Panc1 (cell line): ENCODE measurements around the gene MAML3. TPM values are rescaled to one million over a fixed set of nuclear protein-coding genes. Genes with fewer than 3 reads are reported as not detected.

ENCODE experiments used
- ATAC-seq: fragments of 200-7000 bp; cut with Tn5 transposase; 2 replicates; pipeline ENCODE4 v1.9.1; 2020; ENCODE audit warnings: mild to moderate bottlenecking, moderate library complexity
- BruUV-seq: library from RNA; stranded (reverse); fragments of 400-500 nt; replicated peaks from 2 replicates; lab custom pipeline; 2021; lab: Mats Ljungman, UMichigan
- CTCF ChIA-PET: fragments of 300-600 bp; sonication (Branson Sonifier 250); formaldehyde crosslinking; loops from one replicate; lab custom pipeline; 2022; ENCODE audit warnings: antibody characterized with exemption; lab: Charles Lee
- POLR2A ChIA-PET: fragments of 300-600 bp; sonication (Branson Sonifier 250); formaldehyde crosslinking; loops from one replicate; lab custom pipeline; 2022; ENCODE audit warnings: antibody characterized with exemption; lab: Charles Lee
- DNase-seq: peaks from one replicate; pipeline ENCODE4 v3.0.0-alpha.2; 2010; ENCODE audit warnings: low read depth, low spot score
- H3K27ac ChIP-seq: 2 replicates; pipeline ENCODE4 v1.5.1; 2011; ENCODE audit warnings: mild to moderate bottlenecking, low read length, inconsistent platforms
- H3K27me3 ChIP-seq: fragments of 200-500 bp; sonication (Bioruptor generic); 2 replicates; pipeline ENCODE4 v1.6.0; 2014; ENCODE audit warnings: low read length, inconsistent platforms; ENCODE audit not compliant: control insufficient read depth, insufficient read depth
- H3K36me3 ChIP-seq: fragments of 200-500 bp; sonication (Bioruptor generic); 2 replicates; pipeline ENCODE4 v1.5.1; 2014; ENCODE audit warnings: inconsistent platforms, mild to moderate bottlenecking, low read length, moderate library complexity; ENCODE audit not compliant: control insufficient read depth, insufficient read depth
- H3K4me1 ChIP-seq: 2 replicates; pipeline ENCODE4 v1.5.1; 2011; ENCODE audit warnings: inconsistent platforms, mild to moderate bottlenecking, low read length, moderate library complexity; ENCODE audit not compliant: control insufficient read depth, insufficient read depth
- H3K4me3 ChIP-seq, 2 experiments: 2 replicates each; pipeline ENCODE4 v1.5.1; 2011 to 2012; ENCODE audit warnings: low read depth in 2 of 2, low read length in 2 of 2, mild to moderate bottlenecking in 2 of 2, inconsistent platforms in 1 of 2, moderate library complexity in 1 of 2
- H3K9me3 ChIP-seq: fragments of 200-500 bp; sonication (Bioruptor generic); 2 replicates; pipeline ENCODE4 v1.5.1; 2014; ENCODE audit warnings: low read depth, mild to moderate bottlenecking, inconsistent platforms, low read length, moderate library complexity; ENCODE audit not compliant: control insufficient read depth, insufficient read depth
- POLR2AphosphoS5 ChIP-seq: IDR thresholded peaks from 2 replicates; pipeline ENCODE4 v1.6.1; 2012; ENCODE audit warnings: mild to moderate bottlenecking, low read depth, low read length, moderate library complexity
- SIN3A ChIP-seq: IDR thresholded peaks from 2 replicates; pipeline ENCODE4 v1.6.1; 2012; ENCODE audit warnings: low read depth, mild to moderate bottlenecking, low read length, moderate library complexity, borderline replicate concordance; ENCODE audit not compliant: insufficient read depth
- TCF7L2 ChIP-seq: IDR thresholded peaks from 2 replicates; pipeline ENCODE4 v1.6.1; 2011; ENCODE audit warnings: mild to moderate bottlenecking, low read depth, low read length, inconsistent platforms
- in situ Hi-C: cut with HindIII; loops from 2 replicates; pipeline ENCODE4 v1.10.0; 2016; ENCODE audit warnings: low sequenced_read_pairs, low pct_unique_long_range_greater_than_20kb
- intact Hi-C: fragments of 100-400 bp; cut with micrococcal nuclease; formaldehyde crosslinking; loops from one replicate; pipeline ENCODE4 v1.10.0; 2022; ENCODE audit not compliant: unreplicated experiment
- total RNA-seq: library from RNA; stranded (reverse); gene quantifications from one replicate; pipeline ENCODE4 v1.2.1, GENCODE V29; 2021; ENCODE audit not compliant: unreplicated experiment
- TF ChIP-seq, protein P1 (sequence below), 2 experiments: IDR thresholded peaks; 2 replicates each; pipeline ENCODE4 v1.6.1; 2011 to 2012; ENCODE audit warnings: low read depth in 2 of 2, control low read depth in 1 of 2, low read length in 1 of 2, mild to moderate bottlenecking in 1 of 2, moderate library complexity in 1 of 2; ENCODE audit not compliant: insufficient read depth in 1 of 2
- TF ChIP-seq, protein P2 (sequence below): fragments of 450-650 bp; IDR thresholded peaks from 2 replicates; pipeline ENCODE4 v1.5.1; 2017; ENCODE audit warnings: mild to moderate bottlenecking

MAML3 gene
- total RNA-seq, 1 experiment from 2014 or later, result 7.7 TPM

GRCh38 chr4:139808381-139808807, 345.6 kb downstream of the MAML3 start:
- H3K9me3 ChIP-seq, result peaks cover 6% of the 10 kb centered on the region; the same call in 1 of the 2 replicates
- TF ChIP-seq TCF7L2 (no peak), SIN3A (no peak), POLR2AphosphoS5 (no peak)
- TF ChIP-seq, protein P1, sequence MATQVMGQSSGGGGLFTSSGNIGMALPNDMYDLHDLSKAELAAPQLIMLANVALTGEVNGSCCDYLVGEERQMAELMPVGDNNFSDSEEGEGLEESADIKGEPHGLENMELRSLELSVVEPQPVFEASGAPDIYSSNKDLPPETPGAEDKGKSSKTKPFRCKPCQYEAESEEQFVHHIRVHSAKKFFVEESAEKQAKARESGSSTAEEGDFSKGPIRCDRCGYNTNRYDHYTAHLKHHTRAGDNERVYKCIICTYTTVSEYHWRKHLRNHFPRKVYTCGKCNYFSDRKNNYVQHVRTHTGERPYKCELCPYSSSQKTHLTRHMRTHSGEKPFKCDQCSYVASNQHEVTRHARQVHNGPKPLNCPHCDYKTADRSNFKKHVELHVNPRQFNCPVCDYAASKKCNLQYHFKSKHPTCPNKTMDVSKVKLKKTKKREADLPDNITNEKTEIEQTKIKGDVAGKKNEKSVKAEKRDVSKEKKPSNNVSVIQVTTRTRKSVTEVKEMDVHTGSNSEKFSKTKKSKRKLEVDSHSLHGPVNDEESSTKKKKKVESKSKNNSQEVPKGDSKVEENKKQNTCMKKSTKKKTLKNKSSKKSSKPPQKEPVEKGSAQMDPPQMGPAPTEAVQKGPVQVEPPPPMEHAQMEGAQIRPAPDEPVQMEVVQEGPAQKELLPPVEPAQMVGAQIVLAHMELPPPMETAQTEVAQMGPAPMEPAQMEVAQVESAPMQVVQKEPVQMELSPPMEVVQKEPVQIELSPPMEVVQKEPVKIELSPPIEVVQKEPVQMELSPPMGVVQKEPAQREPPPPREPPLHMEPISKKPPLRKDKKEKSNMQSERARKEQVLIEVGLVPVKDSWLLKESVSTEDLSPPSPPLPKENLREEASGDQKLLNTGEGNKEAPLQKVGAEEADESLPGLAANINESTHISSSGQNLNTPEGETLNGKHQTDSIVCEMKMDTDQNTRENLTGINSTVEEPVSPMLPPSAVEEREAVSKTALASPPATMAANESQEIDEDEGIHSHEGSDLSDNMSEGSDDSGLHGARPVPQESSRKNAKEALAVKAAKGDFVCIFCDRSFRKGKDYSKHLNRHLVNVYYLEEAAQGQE (IDR thresholded peaks at IDR 0.05; ENCODE audit: insufficient read depth in 1 of 2, low read depth in 2 of 2, low read length in 1 of 2), result no peak
- TF ChIP-seq, protein P2, sequence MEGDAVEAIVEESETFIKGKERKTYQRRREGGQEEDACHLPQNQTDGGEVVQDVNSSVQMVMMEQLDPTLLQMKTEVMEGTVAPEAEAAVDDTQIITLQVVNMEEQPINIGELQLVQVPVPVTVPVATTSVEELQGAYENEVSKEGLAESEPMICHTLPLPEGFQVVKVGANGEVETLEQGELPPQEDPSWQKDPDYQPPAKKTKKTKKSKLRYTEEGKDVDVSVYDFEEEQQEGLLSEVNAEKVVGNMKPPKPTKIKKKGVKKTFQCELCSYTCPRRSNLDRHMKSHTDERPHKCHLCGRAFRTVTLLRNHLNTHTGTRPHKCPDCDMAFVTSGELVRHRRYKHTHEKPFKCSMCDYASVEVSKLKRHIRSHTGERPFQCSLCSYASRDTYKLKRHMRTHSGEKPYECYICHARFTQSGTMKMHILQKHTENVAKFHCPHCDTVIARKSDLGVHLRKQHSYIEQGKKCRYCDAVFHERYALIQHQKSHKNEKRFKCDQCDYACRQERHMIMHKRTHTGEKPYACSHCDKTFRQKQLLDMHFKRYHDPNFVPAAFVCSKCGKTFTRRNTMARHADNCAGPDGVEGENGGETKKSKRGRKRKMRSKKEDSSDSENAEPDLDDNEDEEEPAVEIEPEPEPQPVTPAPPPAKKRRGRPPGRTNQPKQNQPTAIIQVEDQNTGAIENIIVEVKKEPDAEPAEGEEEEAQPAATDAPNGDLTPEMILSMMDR, result no peak
- H3K4me1 ChIP-seq, result no peaks in the 10 kb centered on the region
- intact Hi-C loops (no loop called here), in situ Hi-C loops (no loop called here)
- ChIA-PET POLR2A (interaction anchor here (0.6 kb wide), 1 partner anchor 958 kb away, joined by 18 read pairs; no protein-coding TSS in a partner anchor), CTCF (no interaction called here)
- H3K27ac ChIP-seq, result no peak overlapping the region
- no peak for DNase-seq
- no peaks in the 10 kb centered on the region for H3K36me3 ChIP-seq
- ATAC-seq, result no peak
- BruUV-seq, result no TSS peak
- H3K4me3 ChIP-seq, result no peak overlapping the region
- no peaks in the 10 kb centered on the region for H3K27me3 ChIP-seq

GRCh38 chr4:139807483-139807882, 346.5 kb downstream of the MAML3 start:
- ATAC-seq (no peak), DNase-seq (no peak)
- Histone ChIP-seq H3K4me3 (no peak overlapping the region), H3K27ac (no peak overlapping the region), H3K36me3 (no peaks in the 10 kb centered on the region), H3K9me3 (peaks cover 6% of the 10 kb centered on the region; the same call in 1 of the 2 replicates), H3K27me3 (no peaks in the 10 kb centered on the region), H3K4me1 (no peaks in the 10 kb centered on the region)
- ChIA-PET CTCF (no interaction called here), POLR2A (no interaction called here)
- intact Hi-C loops, result no loop called here
- TF ChIP-seq SIN3A (no peak), POLR2AphosphoS5 (no peak), TCF7L2 (no peak)
- TF ChIP-seq, protein P1 (IDR thresholded peaks at IDR 0.05; ENCODE audit: insufficient read depth in 1 of 2, low read depth in 2 of 2, low read length in 1 of 2), result no peak
- TF ChIP-seq, protein P2, result no peak
- BruUV-seq, result no TSS peak
- in situ Hi-C loops, result no loop called here
